Liver (tissue), 9 donors: ENCODE data around the gene PDGFA. TPM values are rescaled to one million over a fixed set of nuclear protein-coding genes. Genes with fewer than 3 reads are reported as not detected.

Source experiments
- DNase-seq: peaks from one replicate; pipeline ENCODE4 v3.0.0-alpha.2; 2017; ENCODE audit warnings: low spot score
- H3K27ac ChIP-seq, 2 donors: one replicate each; pipeline ENCODE4 v1.7.0; 2013; ENCODE audit warnings: inconsistent platforms in 2 of 2, low read length in 2 of 2, control low read depth in 1 of 2, low read depth in 1 of 2, mild to moderate bottlenecking in 1 of 2
- H3K27me3 ChIP-seq, 4 donors: one replicate each; pipeline versions ENCODE4 v1.6.1 to v1.7.0; 2013; ENCODE audit warnings: low read length in 3 of 4, inconsistent platforms in 1 of 4, mild to moderate bottlenecking in 1 of 4, moderate library complexity in 1 of 4; ENCODE audit not compliant: control insufficient read depth in 4 of 4, insufficient read depth in 4 of 4
- H3K36me3 ChIP-seq, 4 donors: one replicate each; pipeline versions ENCODE4 v1.6.1 to v1.7.0; 2013; ENCODE audit warnings: low read length in 3 of 4, mild to moderate bottlenecking in 3 of 4, low read depth in 1 of 4, moderate library complexity in 1 of 4; ENCODE audit not compliant: control insufficient read depth in 4 of 4, insufficient read depth in 3 of 4
- H3K4me1 ChIP-seq, 4 donors: one replicate each; pipeline versions ENCODE4 v1.6.1 to v1.7.0; 2013; ENCODE audit warnings: low read length in 3 of 4, mild to moderate bottlenecking in 3 of 4, moderate library complexity in 1 of 4; ENCODE audit not compliant: control insufficient read depth in 4 of 4, insufficient read depth in 4 of 4
- H3K4me3 ChIP-seq, 3 donors: one replicate each; pipeline versions ENCODE4 v1.6.1 to v1.7.0; 2013; ENCODE audit warnings: low read length in 3 of 3, control low read depth in 1 of 3, low read depth in 1 of 3, mild to moderate bottlenecking in 1 of 3
- H3K9ac ChIP-seq, 2 donors: one replicate each; pipeline ENCODE4 v1.7.0; 2013; ENCODE audit warnings: low read length in 2 of 2, mild to moderate bottlenecking in 2 of 2, moderate library complexity in 2 of 2, control low read depth in 1 of 2, low read depth in 1 of 2
- H3K9me3 ChIP-seq, 4 donors: one replicate each; pipeline versions ENCODE4 v1.6.1 to v1.7.0; 2013; ENCODE audit warnings: low read length in 3 of 4; ENCODE audit not compliant: control insufficient read depth in 4 of 4
- EGR1 ChIP-seq, 2 donors: IDR thresholded peaks; 2 replicates each; pipeline ENCODE4 v1.6.1; 2016 to 2018; ENCODE audit warnings: antibody characterized with exemption in 2 of 2, low read depth in 2 of 2
- FOXA1 ChIP-seq: IDR thresholded peaks from 2 replicates; pipeline ENCODE4 v1.6.1; 2016; ENCODE audit warnings: antibody characterized with exemption
- FOXA2 ChIP-seq: IDR thresholded peaks from 2 replicates; pipeline ENCODE4 v1.6.1; 2016; ENCODE audit warnings: antibody characterized with exemption
- GABPA ChIP-seq, 2 donors: IDR thresholded peaks in 1 of 2; conservative IDR thresholded peaks in 1 of 2; 2 replicates each; pipeline ENCODE4 v1.6.1; 2016; ENCODE audit warnings: antibody characterized with exemption in 2 of 2, mild to moderate bottlenecking in 1 of 2, moderate library complexity in 1 of 2
- HNF4A ChIP-seq, 2 donors: conservative IDR thresholded peaks; 2 replicates each; pipeline ENCODE4 v1.6.1; 2016; ENCODE audit warnings: antibody characterized with exemption in 2 of 2, mild to moderate bottlenecking in 2 of 2
- HNF4G ChIP-seq: IDR thresholded peaks from 2 replicates; pipeline ENCODE4 v1.6.1; 2016; ENCODE audit warnings: antibody characterized with exemption
- JUND ChIP-seq, 2 donors: IDR thresholded peaks; 2 replicates each; pipeline ENCODE4 v1.6.1; 2016; ENCODE audit warnings: antibody characterized with exemption in 2 of 2
- MAX ChIP-seq: IDR thresholded peaks from 2 replicates; pipeline ENCODE4 v1.6.1; 2016; ENCODE audit warnings: antibody characterized with exemption
- NR2F2 ChIP-seq: IDR thresholded peaks from 2 replicates; pipeline ENCODE4 v1.6.1; 2016; ENCODE audit warnings: antibody characterized with exemption
- RAD21 ChIP-seq, 2 donors: IDR thresholded peaks; 2 replicates each; pipeline ENCODE4 v1.6.1; 2016; ENCODE audit warnings: antibody characterized with exemption in 2 of 2, mild to moderate bottlenecking in 2 of 2
- RXRA ChIP-seq, 2 donors: IDR thresholded peaks; 2 replicates each; pipeline ENCODE4 v1.6.1; 2017 to 2018; ENCODE audit warnings: antibody characterized with exemption in 2 of 2, mild to moderate bottlenecking in 1 of 2
- SP1 ChIP-seq: IDR thresholded peaks from 2 replicates; pipeline ENCODE4 v1.6.1; 2018; ENCODE audit warnings: antibody characterized with exemption, mild to moderate bottlenecking
- TAF1 ChIP-seq: conservative IDR thresholded peaks from 2 replicates; pipeline ENCODE4 v1.6.1; 2016; ENCODE audit warnings: antibody characterized with exemption, mild to moderate bottlenecking
- ZBTB33 ChIP-seq: IDR thresholded peaks from 2 replicates; pipeline ENCODE4 v1.6.1; 2016; ENCODE audit warnings: antibody characterized with exemption
- WGBS: extraction: QIAGEN DNeasy Blood & Tissue Kit; methylation state at CpG from one replicate; pipeline ENCODE4 v1.1.7; 2013; 5-methylcytosine and 5-hydroxymethylcytosine counted together
- polyA plus RNA-seq, 2 donors: library from polyadenylated mRNA; stranded (reverse) in 1 of 2; unstranded in 1 of 2; fragments of 200-250 nt in 1 of 2; fragments of >200 nt in 1 of 2; fragmentation: Nextera tagmentation in 1 of 2; extraction: Ambion mirVana in 1 of 2; gene quantifications; one replicate each; pipeline versions ENCODE4 v1.2.1 to v1.2.3, GENCODE V29; 2013 to 2015
- total RNA-seq, 2 donors: library from RNA; depleted of rRNA; stranded (reverse); fragments of >200 nt; gene quantifications; one replicate each; pipeline ENCODE4 v1.2.3, GENCODE V29; 2014
- TF ChIP-seq, protein P1 (sequence below): fragments of 150-350 bp; IDR thresholded peaks from 2 replicates; pipeline ENCODE4 v1.5.1; 2017; ENCODE audit warnings: improper control_type of control experiment, low read depth, low read length; ENCODE audit not compliant: missing input control
- TF ChIP-seq, protein P2 (sequence below): IDR thresholded peaks from 2 replicates; pipeline ENCODE4 v1.6.1; 2016; ENCODE audit warnings: antibody characterized with exemption, mild to moderate bottlenecking
- donor health status: healthy.
- donor health status: healthy.
- donor health status: healthy.
- donor health status: healthy.
- donor health status: healthy.

PDGFA gene
- total and polyA plus RNA-seq, 4 donors: 1.4 to 5.1 (median 2.0) TPM

DNA sequence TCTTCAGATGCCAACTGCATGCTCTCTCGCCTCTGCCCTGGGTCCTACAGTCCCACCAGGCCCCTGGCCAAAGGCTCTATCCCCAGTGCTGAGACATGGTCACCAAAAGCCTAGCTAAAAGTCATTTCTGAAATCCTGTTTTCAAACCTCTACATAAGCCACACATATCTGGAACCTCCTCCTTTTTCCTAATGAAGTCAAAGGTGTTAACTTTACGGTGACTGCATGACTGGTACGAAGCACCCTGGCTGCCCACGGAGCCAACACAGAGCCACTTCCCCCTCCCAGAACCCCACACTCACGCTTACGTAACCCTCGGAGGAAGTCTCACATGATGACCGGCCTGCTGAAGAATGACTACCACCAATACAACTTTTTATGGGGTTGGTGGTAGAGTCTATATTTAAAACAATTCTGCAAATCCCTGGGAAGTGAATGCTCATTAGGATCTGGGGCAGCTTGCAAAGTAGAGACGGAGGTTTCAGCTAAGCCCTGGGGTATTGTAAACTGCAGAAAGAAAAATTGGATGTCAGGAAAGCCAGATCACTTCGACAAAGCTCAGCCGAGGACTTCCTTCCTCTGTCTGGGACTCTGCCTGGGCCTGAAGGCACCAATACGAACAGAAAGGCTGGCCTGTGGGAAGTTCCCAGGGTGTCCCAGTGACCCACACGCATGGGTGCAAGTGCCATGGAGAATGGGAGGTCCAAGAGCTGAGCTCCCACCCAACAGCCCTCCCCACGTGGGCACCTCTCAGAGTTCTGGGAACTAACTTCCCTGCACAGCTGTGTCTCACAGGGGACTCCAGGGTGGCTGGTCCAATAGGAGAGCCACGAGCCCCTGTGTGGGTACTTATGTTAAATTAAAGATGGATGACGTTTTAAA lies 50.7 kb downstream of the PDGFA start:
- no peak overlapping the region for H3K27ac ChIP-seq
- H3K9me3 ChIP-seq: no peaks in the 10 kb centered on the region
- H3K36me3 ChIP-seq: no peaks in the 10 kb centered on the region
- no peaks in the 10 kb centered on the region for H3K27me3 ChIP-seq
- no peak overlapping the region for H3K4me3 ChIP-seq
- H3K9ac ChIP-seq: no peak overlapping the region
- peaks cover 0 to 4% (median 0%) of the 10 kb centered on the region in 4 donors for H3K4me1 ChIP-seq
- no peak for TF ChIP-seq RXRA (IDR thresholded peaks at IDR 0.05)
- no peak for DNase-seq
- WGBS: 74% methylated on average over 16 of the region's 16 CpGs

DNA sequence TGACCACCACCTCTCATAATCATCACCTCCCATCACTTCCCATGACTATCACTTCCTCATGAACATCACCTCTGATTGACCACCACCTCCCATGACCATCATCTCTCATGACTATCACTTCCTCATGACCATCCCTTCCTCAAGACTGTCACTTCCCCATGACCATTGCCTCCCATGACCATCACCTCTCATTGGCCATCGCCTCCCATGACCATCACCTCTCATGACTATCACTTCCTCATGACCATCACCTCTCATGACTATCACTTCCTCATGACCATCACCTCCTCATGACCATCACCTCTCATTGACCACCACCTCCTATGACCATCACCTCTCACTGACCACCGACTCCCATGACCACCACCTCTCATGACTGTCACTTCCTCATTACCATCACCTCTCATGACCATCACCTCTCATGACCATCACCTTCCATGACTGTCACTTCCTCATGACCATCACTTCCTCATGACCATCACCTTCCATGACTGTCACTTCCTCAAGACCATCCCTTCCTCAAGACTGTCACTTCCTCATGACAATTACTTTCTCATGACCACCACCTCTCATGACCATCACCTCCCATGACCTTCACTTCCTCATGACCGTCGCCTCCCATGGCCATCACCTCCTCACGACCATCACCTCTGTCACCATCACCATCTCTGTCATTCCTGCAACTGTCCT lies 51.6 kb downstream of the PDGFA start:
- no peaks in the 10 kb centered on the region for H3K36me3 ChIP-seq
- no peak for DNase-seq
- no peak overlapping the region for H3K9ac ChIP-seq
- no peaks in the 10 kb centered on the region for H3K9me3 ChIP-seq
- TF ChIP-seq FOXA2: no peak
- no peak for TF ChIP-seq NR2F2
- no peak for TF ChIP-seq MAX
- no peak for TF ChIP-seq FOXA1
- TF ChIP-seq TAF1: no peak
- TF ChIP-seq GABPA (IDR thresholded peaks at IDR 0.05 in 1 of 2, conservative IDR thresholded peaks at IDR 0.05 in 1 of 2): no peak
- no peak for TF ChIP-seq EGR1 (IDR thresholded peaks at IDR 0.05; ENCODE audit: low read depth in 2 of 2)
- TF ChIP-seq JUND (IDR thresholded peaks at IDR 0.05): no peak
- TF ChIP-seq, protein P1, sequence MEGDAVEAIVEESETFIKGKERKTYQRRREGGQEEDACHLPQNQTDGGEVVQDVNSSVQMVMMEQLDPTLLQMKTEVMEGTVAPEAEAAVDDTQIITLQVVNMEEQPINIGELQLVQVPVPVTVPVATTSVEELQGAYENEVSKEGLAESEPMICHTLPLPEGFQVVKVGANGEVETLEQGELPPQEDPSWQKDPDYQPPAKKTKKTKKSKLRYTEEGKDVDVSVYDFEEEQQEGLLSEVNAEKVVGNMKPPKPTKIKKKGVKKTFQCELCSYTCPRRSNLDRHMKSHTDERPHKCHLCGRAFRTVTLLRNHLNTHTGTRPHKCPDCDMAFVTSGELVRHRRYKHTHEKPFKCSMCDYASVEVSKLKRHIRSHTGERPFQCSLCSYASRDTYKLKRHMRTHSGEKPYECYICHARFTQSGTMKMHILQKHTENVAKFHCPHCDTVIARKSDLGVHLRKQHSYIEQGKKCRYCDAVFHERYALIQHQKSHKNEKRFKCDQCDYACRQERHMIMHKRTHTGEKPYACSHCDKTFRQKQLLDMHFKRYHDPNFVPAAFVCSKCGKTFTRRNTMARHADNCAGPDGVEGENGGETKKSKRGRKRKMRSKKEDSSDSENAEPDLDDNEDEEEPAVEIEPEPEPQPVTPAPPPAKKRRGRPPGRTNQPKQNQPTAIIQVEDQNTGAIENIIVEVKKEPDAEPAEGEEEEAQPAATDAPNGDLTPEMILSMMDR: no peak
- no peak for TF ChIP-seq RXRA (IDR thresholded peaks at IDR 0.05)
- no peak for TF ChIP-seq ZBTB33
- TF ChIP-seq, protein P2, sequence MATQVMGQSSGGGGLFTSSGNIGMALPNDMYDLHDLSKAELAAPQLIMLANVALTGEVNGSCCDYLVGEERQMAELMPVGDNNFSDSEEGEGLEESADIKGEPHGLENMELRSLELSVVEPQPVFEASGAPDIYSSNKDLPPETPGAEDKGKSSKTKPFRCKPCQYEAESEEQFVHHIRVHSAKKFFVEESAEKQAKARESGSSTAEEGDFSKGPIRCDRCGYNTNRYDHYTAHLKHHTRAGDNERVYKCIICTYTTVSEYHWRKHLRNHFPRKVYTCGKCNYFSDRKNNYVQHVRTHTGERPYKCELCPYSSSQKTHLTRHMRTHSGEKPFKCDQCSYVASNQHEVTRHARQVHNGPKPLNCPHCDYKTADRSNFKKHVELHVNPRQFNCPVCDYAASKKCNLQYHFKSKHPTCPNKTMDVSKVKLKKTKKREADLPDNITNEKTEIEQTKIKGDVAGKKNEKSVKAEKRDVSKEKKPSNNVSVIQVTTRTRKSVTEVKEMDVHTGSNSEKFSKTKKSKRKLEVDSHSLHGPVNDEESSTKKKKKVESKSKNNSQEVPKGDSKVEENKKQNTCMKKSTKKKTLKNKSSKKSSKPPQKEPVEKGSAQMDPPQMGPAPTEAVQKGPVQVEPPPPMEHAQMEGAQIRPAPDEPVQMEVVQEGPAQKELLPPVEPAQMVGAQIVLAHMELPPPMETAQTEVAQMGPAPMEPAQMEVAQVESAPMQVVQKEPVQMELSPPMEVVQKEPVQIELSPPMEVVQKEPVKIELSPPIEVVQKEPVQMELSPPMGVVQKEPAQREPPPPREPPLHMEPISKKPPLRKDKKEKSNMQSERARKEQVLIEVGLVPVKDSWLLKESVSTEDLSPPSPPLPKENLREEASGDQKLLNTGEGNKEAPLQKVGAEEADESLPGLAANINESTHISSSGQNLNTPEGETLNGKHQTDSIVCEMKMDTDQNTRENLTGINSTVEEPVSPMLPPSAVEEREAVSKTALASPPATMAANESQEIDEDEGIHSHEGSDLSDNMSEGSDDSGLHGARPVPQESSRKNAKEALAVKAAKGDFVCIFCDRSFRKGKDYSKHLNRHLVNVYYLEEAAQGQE: no peak
- no peak for TF ChIP-seq SP1
- TF ChIP-seq HNF4A (conservative IDR thresholded peaks at IDR 0.05): no peak
- TF ChIP-seq RAD21 (IDR thresholded peaks at IDR 0.05): no peak
- no peak for TF ChIP-seq HNF4G
- H3K27me3 ChIP-seq: no peaks in the 10 kb centered on the region
- WGBS: 87% methylated on average over 5 of the region's 5 CpGs
- H3K27ac ChIP-seq: no peak overlapping the region
- H3K4me1 ChIP-seq: peaks cover 0 to 4% (median 0%) of the 10 kb centered on the region in 4 donors
- no peak overlapping the region for H3K4me3 ChIP-seq
